Activated T-cell treated with anti-CD3 and anti-CD28 coated beads, Interleukin-2, amount 50 U/mL, for 24 hours (primary cell): ENCODE data around the gene MRPL39.

Experiments
- DNase-seq: peaks from one replicate; pipeline ENCODE4 v3.0.0-alpha.2; 2020
- H3K27ac Mint-ChIP-seq: 2 replicates; pipeline ENCODE4 v1.8.0; 2020; ENCODE audit warnings: mild to moderate bottlenecking, mixed read lengths
- H3K27me3 Mint-ChIP-seq: 2 replicates; pipeline ENCODE4 v1.8.0; 2020; ENCODE audit warnings: mixed read lengths
- H3K36me3 Mint-ChIP-seq: 2 replicates; pipeline ENCODE4 v1.8.0; 2020; ENCODE audit warnings: low read depth, mixed read lengths
- H3K4me1 Mint-ChIP-seq: 2 replicates; pipeline ENCODE4 v1.8.0; 2020; ENCODE audit warnings: low read depth, mixed read lengths
- H3K4me3 Mint-ChIP-seq: 2 replicates; pipeline ENCODE4 v1.8.0; 2020; ENCODE audit warnings: mild to moderate bottlenecking, moderate library complexity, mixed read lengths
- H3K9me3 Mint-ChIP-seq: 2 replicates; pipeline ENCODE4 v1.8.0; 2020; ENCODE audit warnings: mixed read lengths

MRPL39 gene

GRCh38 chr21:25555492-25555891, 51.8 kb downstream of the MRPL39 start:
- Mint-ChIP-seq H3K36me3 (peaks cover 10% of the 10 kb centered on the region), H3K4me3 (peak overlapping the region; percentile 38), H3K9me3 (peaks cover 4% of the 10 kb centered on the region), H3K4me1 (peaks cover 74% of the 10 kb centered on the region), H3K27ac (peak overlapping the region; percentile 91), H3K27me3 (no peaks in the 10 kb centered on the region)
- DNase-seq = no peak

GRCh38 chr21:25552856-25553255, 54.4 kb downstream of the MRPL39 start:
- Mint-ChIP-seq H3K4me1 (peaks cover 61% of the 10 kb centered on the region), H3K27ac (no peak overlapping the region), H3K4me3 (no peak overlapping the region), H3K9me3 (no peaks in the 10 kb centered on the region), H3K36me3 (no peaks in the 10 kb centered on the region), H3K27me3 (no peaks in the 10 kb centered on the region)
- DNase-seq = no peak

- no peak for DNase-seq
- no peaks in the 10 kb centered on the region for H3K9me3 Mint-ChIP-seq
- no peaks in the 10 kb centered on the region for H3K27me3 Mint-ChIP-seq
- peak overlapping the region; percentile 20 for H3K27ac Mint-ChIP-seq
- peaks cover 48% of the 10 kb centered on the region for H3K4me1 Mint-ChIP-seq
- H3K4me3 Mint-ChIP-seq = peak overlapping the region; percentile 57
- no peaks in the 10 kb centered on the region for H3K36me3 Mint-ChIP-seq
These were observed 55.7 kb downstream of the MRPL39 start for GRCh38 chr21:25551569-25551968.

- no peak for DNase-seq
- Mint-ChIP-seq H3K36me3 (no peaks in the 10 kb centered on the region), H3K9me3 (no peaks in the 10 kb centered on the region), H3K4me3 (peak overlapping the region; percentile 57), H3K27me3 (no peaks in the 10 kb centered on the region), H3K27ac (peak overlapping the region; percentile 69), H3K4me1 (peaks cover 38% of the 10 kb centered on the region)
These were observed 56.7 kb downstream of the MRPL39 start for GRCh38 chr21:25550352-25551120.

GRCh38 chr21:25541042-25541441, 66.2 kb downstream of the MRPL39 start:
- peaks cover 18% of the 10 kb centered on the region for H3K9me3 Mint-ChIP-seq
- no peak for DNase-seq
- H3K27ac Mint-ChIP-seq = no peak overlapping the region
- no peak overlapping the region for H3K4me3 Mint-ChIP-seq
- peaks cover 8% of the 10 kb centered on the region for H3K36me3 Mint-ChIP-seq
- H3K27me3 Mint-ChIP-seq = no peaks in the 10 kb centered on the region
- H3K4me1 Mint-ChIP-seq = peaks cover 10% of the 10 kb centered on the region

- Mint-ChIP-seq H3K36me3 (peaks cover 8% of the 10 kb centered on the region), H3K27ac (no peak overlapping the region), H3K27me3 (no peaks in the 10 kb centered on the region), H3K9me3 (peaks cover 18% of the 10 kb centered on the region), H3K4me1 (peaks cover 10% of the 10 kb centered on the region), H3K4me3 (no peak overlapping the region)
- no peak for DNase-seq
These were observed 67.7 kb downstream of the MRPL39 start for GRCh38 chr21:25539606-25540005.

- Mint-ChIP-seq H3K9me3 (peaks cover 18% of the 10 kb centered on the region), H3K4me3 (no peak overlapping the region), H3K36me3 (peaks cover 8% of the 10 kb centered on the region), H3K27me3 (no peaks in the 10 kb centered on the region), H3K27ac (no peak overlapping the region), H3K4me1 (peaks cover 10% of the 10 kb centered on the region)
- no peak for DNase-seq
These were observed 70.1 kb downstream of the MRPL39 start for GRCh38 chr21:25537174-25537573.

- Mint-ChIP-seq H3K27me3 (no peaks in the 10 kb centered on the region), H3K4me1 (peaks cover 10% of the 10 kb centered on the region), H3K4me3 (no peak overlapping the region), H3K27ac (no peak overlapping the region), H3K36me3 (peaks cover 8% of the 10 kb centered on the region), H3K9me3 (peaks cover 18% of the 10 kb centered on the region)
- no peak for DNase-seq
These were observed 70.5 kb downstream of the MRPL39 start for GRCh38 chr21:25536752-25537151.

- Mint-ChIP-seq H3K4me3 (no peak overlapping the region), H3K36me3 (peaks cover 8% of the 10 kb centered on the region), H3K27ac (no peak overlapping the region), H3K27me3 (no peaks in the 10 kb centered on the region), H3K4me1 (peaks cover 5% of the 10 kb centered on the region), H3K9me3 (peaks cover 18% of the 10 kb centered on the region)
- DNase-seq = no peak
These were observed 71.4 kb downstream of the MRPL39 start for GRCh38 chr21:25535849-25536248.
